Activated CD8-positive, alpha-beta memory T cell treated with anti-CD3 and anti-CD28 coated beads, Interleukin-2, amount 50 U/mL, for 48 hours (primary cell): Measurements from ENCODE around the gene PTGES3.
"Not testable (repeated sequence)": the region's sequence is repeated elsewhere in the genome, so short reads cannot be mapped to it uniquely, and the experiment has no call there.

ENCODE experiments used
- DNase-seq: peaks from one replicate; pipeline ENCODE4 v3.0.0-alpha.2; 2020

Gene PTGES3

DNA sequence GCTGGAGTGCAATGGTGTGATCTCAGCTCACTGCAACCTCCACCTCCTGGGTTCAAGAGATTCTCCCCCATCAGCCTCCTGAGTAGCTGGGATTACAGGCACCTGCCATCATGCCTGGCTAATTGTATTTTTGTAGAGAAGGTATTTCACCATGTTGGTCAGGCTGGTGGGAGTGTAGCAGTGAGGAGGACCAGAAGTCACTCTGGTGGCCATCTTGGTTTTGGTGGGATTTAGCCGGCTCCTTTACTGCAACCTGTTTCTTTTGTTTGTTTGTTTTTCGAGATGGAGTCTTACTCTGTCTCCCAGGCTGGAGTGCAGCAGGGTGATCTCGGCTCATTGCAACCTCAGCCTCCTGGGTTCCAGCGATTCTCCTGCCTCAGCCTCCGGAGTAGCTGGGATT is 16.4 kb upstream of the PTGES3 start:
- not testable (repeated sequence) for DNase-seq

DNA sequence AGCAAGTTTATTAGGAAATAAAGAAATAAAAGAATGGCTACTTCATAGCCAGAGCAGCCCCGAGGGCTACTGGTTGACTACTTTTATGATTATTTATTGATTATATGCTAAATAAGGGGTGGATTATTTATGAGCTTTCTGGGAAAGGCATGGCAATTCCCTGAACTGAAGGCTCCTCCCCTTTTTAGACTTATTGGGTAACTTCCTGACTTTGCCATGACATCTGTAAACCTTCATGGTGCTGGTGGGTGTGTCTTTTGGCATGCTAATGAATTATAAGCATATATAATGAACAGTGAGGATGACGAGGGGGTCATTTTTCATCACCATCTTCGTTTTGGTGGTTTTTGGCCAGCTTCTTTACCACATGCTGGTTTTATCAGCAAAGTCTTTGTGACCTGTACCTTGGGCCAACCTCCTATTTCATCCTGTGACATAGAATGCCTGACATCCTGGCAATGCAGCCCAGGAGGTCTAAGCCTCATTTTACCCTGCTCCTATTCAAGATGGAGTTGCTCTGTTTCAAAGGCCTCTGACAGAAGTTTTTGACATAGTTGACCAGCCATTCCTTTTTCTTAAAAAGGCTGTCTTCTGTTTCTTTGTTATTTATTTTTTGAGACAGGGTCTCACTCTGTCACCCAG is 11.1 kb upstream of the PTGES3 start:
- no peak for DNase-seq

DNA sequence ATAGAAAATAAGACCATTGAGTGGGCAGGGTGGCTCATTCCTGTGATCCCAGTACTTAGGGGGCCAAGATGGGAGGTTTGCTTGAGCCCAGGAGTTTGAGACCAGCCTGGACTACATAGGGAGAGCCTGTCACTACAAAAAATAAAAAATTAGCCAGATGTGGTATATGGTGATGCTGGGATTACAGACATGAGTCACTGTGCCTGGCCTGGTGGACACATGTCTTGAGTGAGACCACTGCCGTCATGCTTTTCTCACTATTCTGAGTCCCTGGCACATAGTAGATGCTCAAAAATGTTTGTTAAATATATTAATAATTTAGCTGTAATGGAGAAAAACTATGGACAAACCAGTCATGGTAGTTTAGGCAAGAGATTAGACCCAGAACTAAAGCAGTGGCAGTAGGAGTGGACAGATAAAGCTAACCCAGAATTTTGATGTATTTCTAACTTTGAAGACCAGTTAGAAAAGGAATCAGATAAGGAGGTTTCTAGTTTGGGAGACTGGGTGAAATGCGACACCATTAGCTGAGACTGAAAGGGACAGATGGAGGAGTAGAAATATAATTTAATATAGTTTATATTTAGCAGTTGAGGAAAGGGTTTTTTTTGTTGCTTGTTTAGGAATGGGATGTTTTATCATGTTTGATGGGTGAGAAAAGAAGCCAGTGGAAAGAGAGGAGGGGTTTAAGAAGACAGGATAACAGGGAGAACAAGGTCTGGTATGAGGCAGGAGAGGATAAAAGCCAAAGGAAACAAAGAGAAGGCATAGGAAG is 7.4 kb upstream of the PTGES3 start:
- no peak for DNase-seq

DNA sequence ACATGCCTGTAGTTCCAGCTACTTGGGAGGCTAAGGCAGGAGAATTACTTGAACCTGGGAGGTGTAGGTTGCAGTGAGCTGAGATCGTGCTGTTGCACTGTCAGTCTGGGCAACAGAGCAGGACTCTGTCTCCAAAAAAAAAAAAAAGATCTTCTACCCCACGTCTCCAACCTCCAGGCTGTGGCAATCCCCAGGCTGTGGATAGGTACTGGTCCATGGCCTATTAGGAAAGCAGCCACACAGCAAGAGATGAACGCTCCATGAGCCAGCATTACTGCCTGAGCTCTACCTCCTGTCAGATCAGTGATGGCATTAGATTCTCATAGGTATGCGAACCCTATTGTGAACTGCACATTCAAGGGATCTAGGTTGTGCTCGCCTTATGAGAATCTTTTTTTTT is 6.1 kb upstream of the PTGES3 start:
- no peak for DNase-seq

DNA sequence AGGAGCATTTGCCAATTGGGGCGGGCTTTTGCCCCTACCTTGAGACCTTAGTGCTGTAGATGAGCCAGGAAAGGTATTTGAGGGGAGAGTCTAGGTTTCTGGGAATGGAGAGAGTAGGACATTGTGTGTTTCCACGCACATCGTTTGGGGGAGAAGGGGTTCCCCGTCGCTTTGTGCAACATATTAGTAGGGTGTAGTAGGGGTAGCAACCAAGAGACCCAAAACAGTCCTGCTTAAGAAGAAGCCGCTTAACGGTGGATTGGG is 694 bp upstream of the PTGES3 start:
- no peak for DNase-seq

DNA sequence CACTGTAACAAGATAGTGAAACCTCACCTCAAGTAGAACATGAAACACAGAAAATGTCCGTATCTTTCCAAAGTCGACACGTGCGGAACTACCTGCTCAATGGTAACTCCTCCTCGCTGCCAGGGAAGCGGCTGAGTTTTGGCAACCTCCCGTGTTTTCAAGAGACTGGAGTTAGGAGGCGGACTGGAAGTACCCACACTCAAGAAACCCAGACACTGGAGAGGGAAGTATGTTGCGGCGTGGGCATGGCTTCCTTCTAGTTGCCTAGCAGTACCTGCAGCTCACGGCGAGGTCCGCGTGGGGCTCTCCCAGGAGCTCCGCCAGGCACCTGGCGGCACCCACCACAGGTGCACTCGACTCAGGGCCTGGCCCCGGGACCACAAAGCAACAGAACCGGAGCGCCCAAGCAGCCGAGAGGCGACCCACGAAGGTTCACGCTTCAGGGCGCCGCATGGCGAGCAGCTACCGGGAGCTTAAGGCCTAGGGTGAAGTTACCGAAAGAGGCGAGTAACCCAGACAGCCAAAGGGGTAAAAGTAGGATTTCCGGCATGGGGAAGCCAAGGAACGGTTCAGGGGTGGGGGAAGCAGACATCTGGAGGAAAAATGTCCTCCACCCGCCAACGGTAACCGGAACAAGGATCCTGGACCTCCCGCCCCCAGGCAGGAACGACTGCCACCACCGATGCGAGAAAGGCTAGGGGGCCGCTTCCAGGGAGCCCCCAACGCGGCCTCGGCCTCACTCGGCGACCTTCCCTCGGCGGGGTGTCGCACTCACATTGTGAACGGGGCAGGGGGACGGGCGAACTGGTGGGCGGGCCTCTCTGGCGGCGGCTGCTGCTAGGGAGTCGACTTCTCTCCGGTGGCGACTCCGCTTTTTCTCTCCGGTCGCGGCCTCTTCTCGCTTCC is 608 bp downstream of the PTGES3 start:
- peak; percentile 79 for DNase-seq

DNA sequence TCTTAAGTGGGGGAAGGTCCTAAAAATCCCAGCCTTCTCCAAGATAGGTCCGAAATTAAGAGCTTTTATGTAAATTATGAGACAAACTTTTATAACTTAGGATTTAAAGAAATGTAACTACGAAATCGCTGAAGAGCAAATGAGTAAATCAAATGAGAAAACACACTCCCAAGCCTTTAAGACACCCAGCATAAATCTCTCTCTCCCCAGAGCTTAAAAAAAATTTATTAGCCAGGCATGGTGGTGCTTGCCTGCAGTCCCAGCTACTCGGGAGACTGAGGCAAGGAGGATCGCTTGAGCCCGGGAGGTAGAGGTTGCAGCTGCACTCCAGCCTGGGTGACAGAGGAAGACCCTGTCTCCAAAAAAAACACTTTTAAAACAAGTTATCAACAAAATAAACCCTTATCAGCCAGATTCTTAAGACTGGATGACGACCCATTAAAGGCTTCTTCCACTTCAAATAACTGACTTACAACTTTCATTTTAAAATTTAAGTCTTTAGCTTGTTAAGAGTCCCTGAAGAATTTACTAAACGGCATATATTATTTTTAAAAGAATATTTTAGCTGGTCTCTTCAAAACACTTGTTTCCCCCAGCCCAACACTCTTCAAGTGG is 3.2 kb downstream of the PTGES3 start:
- DNase-seq: peak; percentile 55

DNA sequence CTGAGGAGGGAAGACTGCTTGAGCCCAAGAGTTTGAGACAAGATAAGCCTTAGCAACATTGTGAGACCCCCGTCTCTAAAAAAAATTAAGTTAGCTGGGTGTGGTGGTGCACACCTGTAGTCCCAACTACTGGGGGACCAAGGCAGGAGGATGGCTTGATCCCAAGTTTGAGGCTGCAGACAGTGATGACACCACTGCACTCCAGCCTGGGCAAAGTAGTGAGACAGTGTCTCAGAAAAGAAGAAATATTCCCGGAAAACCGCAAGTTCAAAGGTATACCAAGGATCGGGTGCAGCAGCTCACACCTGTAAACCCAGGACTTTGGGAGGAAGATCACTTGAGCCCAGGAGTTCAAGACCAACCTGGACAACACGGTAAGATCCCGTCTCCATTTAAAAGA is 5.8 kb downstream of the PTGES3 start:
- DNase-seq: peak; percentile 40

DNA sequence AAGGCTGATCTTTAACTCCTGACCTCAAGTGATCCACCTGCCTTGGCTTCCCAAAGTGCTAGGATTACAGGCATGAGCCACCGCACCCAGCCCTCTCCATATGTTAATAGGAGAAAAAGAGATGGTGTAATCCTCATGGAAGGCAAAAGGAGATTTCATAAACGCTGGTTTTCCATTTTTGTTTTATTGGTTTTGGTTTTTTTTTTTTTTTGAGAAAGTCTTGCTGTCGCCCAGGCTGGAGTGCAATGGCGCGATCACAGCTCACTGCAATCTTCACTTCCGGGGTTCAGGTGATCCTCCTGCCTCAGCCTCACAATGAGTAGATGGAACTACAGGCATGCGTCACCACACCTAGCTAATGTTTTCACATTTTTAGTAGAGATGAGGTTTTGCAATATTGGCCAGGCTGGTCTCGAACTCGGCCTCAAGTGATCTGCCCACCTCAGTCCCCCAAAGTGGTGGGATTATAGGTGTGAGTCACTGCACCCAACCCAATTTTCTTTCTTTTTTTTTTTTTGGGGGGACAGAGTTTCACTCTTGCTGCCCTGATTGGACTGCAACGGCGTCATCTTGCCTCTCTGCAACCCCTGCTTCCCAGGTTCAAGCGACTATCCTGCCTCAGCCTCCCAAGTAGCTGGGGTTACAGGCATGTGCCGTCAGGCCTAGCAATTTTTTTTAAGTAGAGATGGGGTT is 8.1 kb downstream of the PTGES3 start:
- peak; percentile 53 for DNase-seq

DNA sequence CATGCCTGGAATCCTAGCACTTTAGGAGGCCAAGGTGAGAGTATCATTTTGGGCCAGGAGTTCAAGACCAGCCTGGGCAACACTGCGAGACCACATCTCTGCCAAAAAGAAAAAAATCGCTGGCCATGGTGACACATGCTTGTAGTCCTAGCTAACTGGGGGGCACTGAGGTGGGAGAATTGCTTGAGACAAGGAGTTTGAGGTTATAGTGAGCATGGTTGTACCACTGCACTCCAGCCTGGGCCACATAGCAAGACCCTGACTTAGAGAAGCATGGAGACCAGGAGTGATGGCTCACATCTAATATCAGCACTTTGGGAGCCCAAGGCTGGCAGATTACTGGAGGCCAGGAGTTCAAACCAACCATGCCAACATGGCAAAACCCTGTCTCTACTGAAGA is 9.2 kb downstream of the PTGES3 start:
- DNase-seq: peak; percentile 48

DNA sequence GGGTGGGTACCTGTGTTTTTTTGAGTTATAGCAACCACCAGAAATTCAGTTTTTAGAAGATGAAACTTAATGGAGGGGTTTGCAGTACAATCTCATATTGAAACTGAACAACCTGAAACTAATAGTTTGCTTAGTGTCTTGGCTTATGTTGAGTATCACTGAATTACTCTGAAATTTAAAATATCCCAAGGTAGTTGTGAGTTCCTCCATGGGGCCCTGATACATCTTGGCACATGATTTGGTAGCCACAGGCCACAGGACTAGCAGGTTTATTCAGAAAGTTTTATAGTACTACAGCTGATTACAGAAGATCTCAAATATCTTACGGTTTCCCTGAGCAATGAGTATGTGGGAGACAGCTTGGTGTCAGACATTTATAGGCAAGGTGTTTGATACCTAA is 10.4 kb downstream of the PTGES3 start:
- peak; percentile 40 for DNase-seq

DNA sequence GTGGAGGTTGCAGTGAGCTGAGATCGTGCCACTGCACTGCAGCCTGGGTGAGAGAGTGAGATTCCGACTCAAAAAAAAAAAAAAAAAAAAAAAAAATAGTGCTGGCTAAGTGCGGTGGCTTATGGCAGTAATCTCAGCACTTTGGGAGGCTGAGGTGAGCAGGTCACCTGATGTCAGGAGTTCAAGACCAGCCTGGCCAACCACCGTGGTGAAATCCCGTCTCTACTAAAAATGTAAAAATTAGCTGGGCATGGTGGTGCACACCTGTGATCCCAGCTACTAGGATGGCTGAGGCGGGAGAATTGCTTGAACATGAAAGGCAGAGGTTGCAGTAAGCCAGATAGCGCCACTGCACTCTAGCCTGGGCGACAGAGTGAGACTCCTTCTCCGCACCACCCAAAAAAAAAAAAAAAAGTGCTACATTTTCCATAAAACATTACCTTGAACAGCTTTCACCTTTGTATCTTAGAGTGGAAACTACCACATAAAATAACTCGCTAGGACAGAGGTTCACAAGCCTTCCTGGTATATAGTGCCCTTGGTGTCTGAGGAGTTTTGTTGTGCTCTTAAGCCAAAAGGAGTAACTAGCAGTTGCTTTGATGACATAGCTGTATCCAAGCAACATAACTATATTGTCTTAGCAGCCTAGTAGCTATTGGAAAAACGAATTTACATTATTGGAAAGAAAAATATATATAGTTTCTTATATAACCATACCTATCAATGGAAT is 11.1 kb downstream of the PTGES3 start:
- DNase-seq: peak; percentile 47

DNA sequence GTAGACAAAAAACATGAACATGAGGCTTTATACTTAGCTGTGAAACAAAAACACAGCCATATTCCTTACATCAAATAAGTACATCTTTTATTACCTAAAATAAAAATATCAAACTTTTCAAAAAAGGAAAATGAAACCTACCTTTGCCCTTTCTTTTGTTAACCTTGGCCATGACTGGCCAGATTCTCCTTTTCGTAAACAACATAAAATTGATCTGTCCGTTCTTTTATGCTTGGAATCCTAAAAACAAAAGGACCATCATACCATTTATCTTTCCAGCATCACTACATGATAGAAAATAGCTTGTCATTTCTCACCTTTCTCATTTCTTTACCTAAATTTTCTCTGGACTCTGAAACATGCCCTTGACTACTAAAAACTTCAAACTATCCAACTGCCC is 16.5 kb downstream of the PTGES3 start:
- no peak for DNase-seq

DNA sequence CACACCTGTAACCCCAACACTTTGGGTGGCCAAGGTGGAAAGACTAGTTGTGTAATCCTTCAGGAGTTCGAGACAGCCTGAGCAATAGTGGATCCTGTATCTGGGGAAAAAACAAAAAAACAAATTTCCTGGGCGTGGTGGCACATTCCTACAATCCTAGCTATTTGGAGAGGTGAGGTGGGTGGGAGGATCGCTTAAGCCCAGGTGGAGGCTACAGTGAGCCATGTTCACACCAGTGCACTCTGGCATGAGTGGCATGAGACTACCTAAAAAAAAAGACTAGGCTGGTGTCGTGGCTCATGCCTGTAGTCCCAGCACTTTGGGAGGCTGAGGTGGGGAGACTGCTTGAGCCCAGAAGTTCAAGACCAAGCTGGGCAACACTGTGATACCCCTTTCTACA is 17.2 kb downstream of the PTGES3 start:
- no peak for DNase-seq

DNA sequence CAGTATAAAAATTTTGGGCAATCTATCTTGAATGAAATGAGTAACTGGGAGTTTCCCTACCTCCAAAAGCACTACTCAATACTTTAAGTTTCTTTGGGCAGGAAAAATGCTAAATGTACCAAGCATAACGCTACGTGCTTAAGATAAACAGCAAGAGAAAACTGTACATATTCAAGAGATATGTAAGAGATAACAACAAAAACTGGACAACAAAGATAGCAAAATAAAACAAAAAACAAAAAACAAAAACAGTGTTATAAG is 20.0 kb downstream of the PTGES3 start:
- DNase-seq: no peak

DNA sequence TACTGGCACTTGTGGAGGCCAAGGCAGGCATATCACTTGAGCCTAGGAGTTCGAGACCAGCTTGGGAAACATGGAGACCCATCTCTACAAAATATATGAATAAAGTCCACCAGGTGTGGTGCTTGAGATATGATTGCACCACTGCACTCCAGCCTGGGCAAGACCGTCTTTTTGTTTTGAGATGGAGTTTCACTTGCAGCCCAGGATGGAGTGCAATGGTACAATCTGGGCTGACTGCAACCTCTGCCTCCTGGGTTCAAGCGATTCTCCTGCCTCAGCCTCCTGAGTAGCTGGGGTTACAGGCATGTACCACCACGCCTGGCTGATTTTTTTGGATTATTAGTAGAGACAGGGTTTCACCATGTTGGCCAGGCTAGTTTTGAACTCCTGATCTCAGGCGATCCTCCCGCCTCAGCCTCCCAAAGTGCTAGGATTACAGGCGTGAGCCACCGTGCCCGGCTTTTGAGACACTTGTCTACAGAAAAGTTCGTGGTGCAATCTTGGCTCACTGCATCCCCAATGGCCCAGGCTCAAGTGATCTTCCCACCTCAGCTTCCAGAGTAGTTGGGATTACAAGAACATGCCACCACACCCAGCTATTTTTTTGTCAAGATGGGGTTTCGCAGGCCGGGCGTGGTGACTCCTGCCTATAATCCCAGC is 26.0 kb downstream of the PTGES3 start:
- DNase-seq: peak; percentile 50

DNA sequence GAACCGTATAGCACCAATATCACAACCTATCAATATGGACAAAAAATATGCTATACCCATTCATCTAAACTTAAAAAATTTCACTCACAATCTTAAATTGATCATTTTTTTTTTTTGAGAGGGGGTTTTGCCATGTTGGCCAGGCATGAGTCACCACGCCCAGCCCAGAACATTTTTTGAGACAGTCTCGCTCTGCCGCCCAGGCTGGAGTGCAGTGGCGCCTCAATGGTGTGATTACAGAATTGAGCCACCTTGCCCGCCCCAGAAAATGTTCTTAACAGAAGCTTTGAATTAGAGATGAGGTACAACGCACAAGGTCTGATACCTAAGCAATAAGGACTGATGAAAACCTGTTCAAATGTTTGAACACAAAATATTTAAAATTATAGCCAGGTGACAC is 26.5 kb downstream of the PTGES3 start:
- peak; percentile 47 for DNase-seq

DNA sequence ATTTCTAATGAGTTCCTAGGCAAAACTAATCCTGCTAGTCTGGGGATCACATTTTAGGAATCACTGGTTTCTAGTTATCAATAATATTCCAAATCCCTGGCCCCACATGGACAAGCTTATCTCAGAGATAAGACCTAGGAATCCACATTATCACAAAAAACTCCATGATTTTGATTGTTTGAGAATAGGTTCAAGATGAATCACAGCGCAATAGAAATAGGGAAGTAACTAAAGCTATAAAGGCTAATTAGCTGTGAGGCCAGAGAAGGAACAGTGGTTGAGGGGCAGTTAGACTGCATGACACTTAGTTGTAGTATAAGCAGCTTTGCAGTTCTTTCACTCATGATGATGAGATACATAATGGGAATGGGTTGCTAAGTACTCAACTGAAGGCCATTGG is 29.2 kb downstream of the PTGES3 start:
- no peak for DNase-seq

DNA sequence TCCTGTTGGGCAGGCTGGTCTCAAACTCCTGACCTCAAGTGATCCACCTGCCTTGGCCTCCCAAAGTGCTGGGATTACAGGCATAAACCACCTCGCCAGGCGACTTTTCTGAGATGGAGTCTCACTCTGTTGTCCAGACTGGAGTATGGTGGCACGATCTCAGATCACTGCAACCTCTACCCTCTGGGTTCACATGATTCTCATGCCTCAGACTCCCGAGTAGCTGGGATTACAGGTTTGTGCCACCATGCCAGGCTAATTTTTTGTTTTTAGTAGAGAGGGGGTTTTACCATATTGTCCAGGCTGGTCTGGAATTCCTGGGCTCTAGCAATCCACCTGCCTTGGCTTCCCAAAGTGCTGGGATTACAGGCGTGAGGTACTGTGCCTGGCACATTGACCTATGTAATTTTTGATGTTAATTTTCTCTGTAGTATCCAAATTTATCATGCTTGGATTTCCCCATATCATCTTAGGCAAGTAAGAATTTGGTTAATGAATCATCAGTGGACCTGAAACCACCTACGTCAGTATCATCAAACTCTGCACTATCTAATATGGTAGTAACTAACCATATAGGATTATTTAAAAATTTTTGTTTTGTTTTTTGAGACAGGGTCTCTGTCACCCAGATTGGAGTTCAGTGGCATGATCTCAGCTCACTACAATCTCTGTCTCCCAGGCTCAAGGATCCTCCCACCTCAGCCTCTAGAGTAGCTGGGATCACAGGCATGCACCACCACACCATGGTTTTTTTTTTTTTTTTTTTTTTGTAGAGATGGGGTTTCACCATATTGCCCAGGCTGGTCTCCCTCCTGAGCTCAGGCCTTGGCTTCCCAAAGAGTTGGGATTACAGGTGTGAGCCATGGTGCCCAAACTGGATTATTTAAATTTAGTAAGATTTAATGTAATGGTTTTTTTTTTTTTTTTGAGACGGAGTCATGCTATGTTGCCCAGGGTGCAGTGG is 30.4 kb downstream of the PTGES3 start:
- DNase-seq: peak; percentile 50

DNA sequence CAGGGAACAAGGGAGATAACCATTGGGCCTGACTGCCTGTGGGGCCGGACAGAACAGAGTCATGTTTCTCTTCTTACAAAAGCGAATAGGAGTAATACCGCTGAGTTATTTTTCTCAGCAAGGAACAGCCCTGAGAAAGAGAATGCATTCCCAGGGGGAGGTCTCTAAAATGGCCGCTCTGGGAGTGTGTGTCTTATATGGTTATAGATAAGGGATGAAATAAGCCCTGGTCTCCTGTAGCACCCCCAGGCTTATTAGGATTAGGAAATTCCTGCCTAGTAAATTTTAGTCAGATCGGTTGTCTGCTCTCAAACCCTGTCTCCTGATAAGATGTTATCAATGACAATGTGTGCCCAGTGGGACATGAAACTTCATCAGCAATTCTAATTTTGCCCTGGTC is 34.3 kb downstream of the PTGES3 start:
- peak; percentile 44 for DNase-seq

DNA sequence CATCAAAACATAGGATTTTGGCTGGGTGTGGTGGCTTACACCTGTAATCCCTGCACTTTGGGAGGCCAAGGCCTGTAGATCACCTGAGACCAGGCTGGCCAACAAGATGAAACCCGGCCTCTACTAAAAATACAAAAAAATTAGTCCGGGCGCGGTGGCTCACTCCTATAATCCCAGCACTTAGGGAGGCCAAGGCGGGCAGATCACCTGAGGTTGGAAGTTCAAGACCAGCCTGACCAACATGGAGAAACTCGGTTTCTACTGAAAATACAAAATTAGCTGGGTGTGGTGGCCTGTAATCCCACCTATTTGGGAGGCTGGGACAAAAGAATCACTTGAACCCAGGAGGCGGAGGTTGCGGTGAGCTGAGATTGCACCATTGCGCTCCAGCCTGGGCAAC is 40.1 kb downstream of the PTGES3 start:
- DNase-seq: peak; percentile 29
